H1 (cell line): ENCODE results near the gene PSMB5. TPM values are rescaled to one million over a fixed set of nuclear protein-coding genes. Genes with fewer than 3 reads are reported as not detected.

Experiments used
- POLR2A ChIP-seq, 2 experiments: IDR thresholded peaks; 1 replicate in 1 of 2; 2 replicates in 1 of 2; pipeline ENCODE4 v1.6.1; 2011; ENCODE audit warnings: low read depth in 2 of 2, low read length in 2 of 2, mild to moderate bottlenecking in 2 of 2; ENCODE audit errors: control extremely low read depth in 1 of 2
- TAF1 ChIP-seq: IDR thresholded peaks from 2 replicates; pipeline ENCODE4 v1.6.1; 2011; ENCODE audit warnings: mild to moderate bottlenecking, low read depth, low read length
- polyA plus RNA-seq, 7 experiments: library from polyadenylated mRNA; depleted of rRNA in 3 of 7; stranded (reverse) in 5 of 7; unstranded in 2 of 7; fragments of >200 nt in 5 of 7; fragments of 200-250 nt in 2 of 7; gene quantifications; 1 replicate in 5 of 7; 2 replicates in 1 of 7; 4 replicates in 1 of 7; pipeline versions ENCODE4 v1.2.1 to v1.2.3, GENCODE V29; 2011 to 2013; ENCODE audit warnings: missing spikeins in 2 of 7, mixed read lengths in 2 of 7
- total RNA-seq: library from RNA; stranded (reverse); fragmentation: NEBNext Ultra II Directional; extraction: Animal tissue kit (Norgen Biotek cat#: 25700); gene quantifications from 2 replicates; pipeline ENCODE4 v1.2.1, GENCODE V29; 2021
- TF ChIP-seq, protein P1 (sequence below): fragments of 300-600 bp; sonication (generic); IDR thresholded peaks from 2 replicates; pipeline ENCODE4 v1.7.1; 2012; ENCODE audit warnings: low read length, moderate library complexity, mild to moderate bottlenecking, inconsistent platforms; ENCODE audit not compliant: insufficient replicate concordance

Gene PSMB5
- total and polyA plus RNA-seq, 2 of the 8 experiments (the other 6 are each of a cell fraction or from before 2014, with no cell fraction given): 254 to 510 TPM

DNA sequence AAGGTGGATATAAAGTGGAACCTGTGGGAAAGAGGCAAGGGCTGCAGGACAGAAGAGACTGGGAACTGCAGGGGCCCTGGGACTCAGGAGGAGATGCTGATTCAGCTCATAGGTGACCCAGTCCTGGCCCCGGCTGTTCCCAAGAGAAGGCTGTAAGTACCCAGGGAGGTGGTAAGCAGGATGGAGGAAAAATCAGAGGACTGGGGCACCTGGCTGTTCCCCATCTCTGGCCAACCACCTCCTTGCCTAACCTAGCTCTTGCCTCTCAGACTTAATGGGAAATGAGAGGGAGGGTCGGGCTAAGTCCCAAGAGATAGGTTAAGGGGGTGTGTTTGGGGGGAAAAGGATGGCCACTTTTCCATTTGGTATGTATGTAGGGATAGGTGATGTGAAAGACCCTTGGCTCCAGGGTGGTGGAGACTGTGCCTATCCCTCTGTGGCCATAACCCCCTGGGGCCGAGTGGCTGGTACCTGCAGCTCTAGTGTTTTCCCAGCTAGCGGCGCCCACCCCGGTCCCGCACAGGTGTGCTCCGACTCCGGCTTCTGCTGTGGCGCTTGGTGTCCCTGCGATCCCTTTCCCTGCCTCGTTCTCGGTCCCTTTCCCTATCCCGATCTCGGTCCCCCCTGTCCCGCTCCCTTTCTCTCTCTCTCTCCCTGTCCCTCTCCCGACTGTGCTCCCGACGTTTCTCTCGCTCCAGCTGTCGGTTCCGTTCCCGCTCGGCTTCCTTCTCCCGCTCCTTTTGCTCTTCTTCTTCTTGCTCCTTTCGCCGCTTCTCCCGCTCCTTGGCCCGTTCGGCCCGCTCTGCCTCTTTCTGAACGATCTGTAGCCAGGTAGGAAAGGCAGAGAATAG, 24.2 kb upstream of the PSMB5 start (continued):
- TF ChIP-seq, protein P1, sequence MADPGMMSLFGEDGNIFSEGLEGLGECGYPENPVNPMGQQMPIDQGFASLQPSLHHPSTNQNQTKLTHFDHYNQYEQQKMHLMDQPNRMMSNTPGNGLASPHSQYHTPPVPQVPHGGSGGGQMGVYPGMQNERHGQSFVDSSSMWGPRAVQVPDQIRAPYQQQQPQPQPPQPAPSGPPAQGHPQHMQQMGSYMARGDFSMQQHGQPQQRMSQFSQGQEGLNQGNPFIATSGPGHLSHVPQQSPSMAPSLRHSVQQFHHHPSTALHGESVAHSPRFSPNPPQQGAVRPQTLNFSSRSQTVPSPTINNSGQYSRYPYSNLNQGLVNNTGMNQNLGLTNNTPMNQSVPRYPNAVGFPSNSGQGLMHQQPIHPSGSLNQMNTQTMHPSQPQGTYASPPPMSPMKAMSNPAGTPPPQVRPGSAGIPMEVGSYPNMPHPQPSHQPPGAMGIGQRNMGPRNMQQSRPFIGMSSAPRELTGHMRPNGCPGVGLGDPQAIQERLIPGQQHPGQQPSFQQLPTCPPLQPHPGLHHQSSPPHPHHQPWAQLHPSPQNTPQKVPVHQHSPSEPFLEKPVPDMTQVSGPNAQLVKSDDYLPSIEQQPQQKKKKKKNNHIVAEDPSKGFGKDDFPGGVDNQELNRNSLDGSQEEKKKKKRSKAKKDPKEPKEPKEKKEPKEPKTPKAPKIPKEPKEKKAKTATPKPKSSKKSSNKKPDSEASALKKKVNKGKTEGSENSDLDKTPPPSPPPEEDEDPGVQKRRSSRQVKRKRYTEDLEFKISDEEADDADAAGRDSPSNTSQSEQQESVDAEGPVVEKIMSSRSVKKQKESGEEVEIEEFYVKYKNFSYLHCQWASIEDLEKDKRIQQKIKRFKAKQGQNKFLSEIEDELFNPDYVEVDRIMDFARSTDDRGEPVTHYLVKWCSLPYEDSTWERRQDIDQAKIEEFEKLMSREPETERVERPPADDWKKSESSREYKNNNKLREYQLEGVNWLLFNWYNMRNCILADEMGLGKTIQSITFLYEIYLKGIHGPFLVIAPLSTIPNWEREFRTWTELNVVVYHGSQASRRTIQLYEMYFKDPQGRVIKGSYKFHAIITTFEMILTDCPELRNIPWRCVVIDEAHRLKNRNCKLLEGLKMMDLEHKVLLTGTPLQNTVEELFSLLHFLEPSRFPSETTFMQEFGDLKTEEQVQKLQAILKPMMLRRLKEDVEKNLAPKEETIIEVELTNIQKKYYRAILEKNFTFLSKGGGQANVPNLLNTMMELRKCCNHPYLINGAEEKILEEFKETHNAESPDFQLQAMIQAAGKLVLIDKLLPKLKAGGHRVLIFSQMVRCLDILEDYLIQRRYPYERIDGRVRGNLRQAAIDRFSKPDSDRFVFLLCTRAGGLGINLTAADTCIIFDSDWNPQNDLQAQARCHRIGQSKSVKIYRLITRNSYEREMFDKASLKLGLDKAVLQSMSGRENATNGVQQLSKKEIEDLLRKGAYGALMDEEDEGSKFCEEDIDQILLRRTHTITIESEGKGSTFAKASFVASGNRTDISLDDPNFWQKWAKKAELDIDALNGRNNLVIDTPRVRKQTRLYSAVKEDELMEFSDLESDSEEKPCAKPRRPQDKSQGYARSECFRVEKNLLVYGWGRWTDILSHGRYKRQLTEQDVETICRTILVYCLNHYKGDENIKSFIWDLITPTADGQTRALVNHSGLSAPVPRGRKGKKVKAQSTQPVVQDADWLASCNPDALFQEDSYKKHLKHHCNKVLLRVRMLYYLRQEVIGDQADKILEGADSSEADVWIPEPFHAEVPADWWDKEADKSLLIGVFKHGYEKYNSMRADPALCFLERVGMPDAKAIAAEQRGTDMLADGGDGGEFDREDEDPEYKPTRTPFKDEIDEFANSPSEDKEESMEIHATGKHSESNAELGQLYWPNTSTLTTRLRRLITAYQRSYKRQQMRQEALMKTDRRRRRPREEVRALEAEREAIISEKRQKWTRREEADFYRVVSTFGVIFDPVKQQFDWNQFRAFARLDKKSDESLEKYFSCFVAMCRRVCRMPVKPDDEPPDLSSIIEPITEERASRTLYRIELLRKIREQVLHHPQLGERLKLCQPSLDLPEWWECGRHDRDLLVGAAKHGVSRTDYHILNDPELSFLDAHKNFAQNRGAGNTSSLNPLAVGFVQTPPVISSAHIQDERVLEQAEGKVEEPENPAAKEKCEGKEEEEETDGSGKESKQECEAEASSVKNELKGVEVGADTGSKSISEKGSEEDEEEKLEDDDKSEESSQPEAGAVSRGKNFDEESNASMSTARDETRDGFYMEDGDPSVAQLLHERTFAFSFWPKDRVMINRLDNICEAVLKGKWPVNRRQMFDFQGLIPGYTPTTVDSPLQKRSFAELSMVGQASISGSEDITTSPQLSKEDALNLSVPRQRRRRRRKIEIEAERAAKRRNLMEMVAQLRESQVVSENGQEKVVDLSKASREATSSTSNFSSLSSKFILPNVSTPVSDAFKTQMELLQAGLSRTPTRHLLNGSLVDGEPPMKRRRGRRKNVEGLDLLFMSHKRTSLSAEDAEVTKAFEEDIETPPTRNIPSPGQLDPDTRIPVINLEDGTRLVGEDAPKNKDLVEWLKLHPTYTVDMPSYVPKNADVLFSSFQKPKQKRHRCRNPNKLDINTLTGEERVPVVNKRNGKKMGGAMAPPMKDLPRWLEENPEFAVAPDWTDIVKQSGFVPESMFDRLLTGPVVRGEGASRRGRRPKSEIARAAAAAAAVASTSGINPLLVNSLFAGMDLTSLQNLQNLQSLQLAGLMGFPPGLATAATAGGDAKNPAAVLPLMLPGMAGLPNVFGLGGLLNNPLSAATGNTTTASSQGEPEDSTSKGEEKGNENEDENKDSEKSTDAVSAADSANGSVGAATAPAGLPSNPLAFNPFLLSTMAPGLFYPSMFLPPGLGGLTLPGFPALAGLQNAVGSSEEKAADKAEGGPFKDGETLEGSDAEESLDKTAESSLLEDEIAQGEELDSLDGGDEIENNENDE: no peak
- TF ChIP-seq POLR2A (IDR thresholded peaks at IDR 0.05; ENCODE audit: control extremely low read depth in 1 of 2, low read depth in 2 of 2, low read length in 2 of 2) (peak; percentile 31 to 42; a peak in 2 of 3 replicates), TAF1 (no peak)
